Endothelial cell (in vitro differentiated cells): ENCODE measurements around the gene ETV6. TPM values are rescaled to one million over a fixed set of nuclear protein-coding genes. Genes with fewer than 3 reads are reported as not detected.

ENCODE experiments used
- DNase-seq: peaks from one replicate; pipeline ENCODE4 v3.0.0; 2021; ENCODE audit warnings: low spot score
- H3K27ac Mint-ChIP-seq: one replicate; pipeline ENCODE4 v1.8.0; 2021; ENCODE audit warnings: mixed read lengths, inconsistent platforms; ENCODE audit not compliant: unreplicated experiment
- H3K27me3 Mint-ChIP-seq: one replicate; pipeline ENCODE4 v1.8.0; 2021; ENCODE audit warnings: mild to moderate bottlenecking, moderate library complexity, mixed read lengths, inconsistent platforms; ENCODE audit not compliant: unreplicated experiment
- H3K36me3 Mint-ChIP-seq: one replicate; pipeline ENCODE4 v1.8.0; 2021; ENCODE audit warnings: mild to moderate bottlenecking, low read depth, mixed read lengths, inconsistent platforms; ENCODE audit not compliant: unreplicated experiment
- H3K4me1 Mint-ChIP-seq: one replicate; pipeline ENCODE4 v1.8.0; 2021; ENCODE audit warnings: mild to moderate bottlenecking, mixed read lengths, inconsistent platforms; ENCODE audit not compliant: unreplicated experiment
- H3K4me3 Mint-ChIP-seq: one replicate; pipeline ENCODE4 v1.8.0; 2021; ENCODE audit warnings: mild to moderate bottlenecking, mixed read lengths, inconsistent platforms; ENCODE audit not compliant: unreplicated experiment
- H3K9me3 Mint-ChIP-seq: one replicate; pipeline ENCODE4 v1.8.0; 2021; ENCODE audit warnings: mixed read lengths, inconsistent platforms; ENCODE audit not compliant: unreplicated experiment
- CTCF ChIP-seq: fragments of 200-600 bp; sonication (generic); IDR thresholded peaks from one replicate; pipeline ENCODE4 v1.5.0; 2021; ENCODE audit warnings: antibody characterized with exemption; ENCODE audit not compliant: unreplicated experiment
- total RNA-seq: library from RNA; stranded (reverse); fragmentation: NEBNext Ultra II Directional; extraction: Animal tissue kit (Norgen Biotek cat#: 25700); gene quantifications from one replicate; pipeline ENCODE4 v1.2.1, GENCODE V29; 2021; ENCODE audit not compliant: unreplicated experiment

The ETV6 gene
- total RNA-seq, 1 donor from 2014 or later = 98.7 TPM

GRCh38 chr12:11609045-11609444, 40.4 kb upstream of the ETV6 start:
- Mint-ChIP-seq H3K4me1 (peaks cover 45% of the 10 kb centered on the region), H3K36me3 (no peaks in the 10 kb centered on the region), H3K9me3 (no peaks in the 10 kb centered on the region), H3K27me3 (no peaks in the 10 kb centered on the region), H3K27ac (peak overlapping the region; percentile 61), H3K4me3 (no peak overlapping the region)
- no peak for DNase-seq
- TF ChIP-seq CTCF = no peak

GRCh38 chr12:11615481-11615880, 34.0 kb upstream of the ETV6 start:
- Mint-ChIP-seq H3K36me3 (no peaks in the 10 kb centered on the region), H3K27me3 (no peaks in the 10 kb centered on the region), H3K9me3 (no peaks in the 10 kb centered on the region), H3K4me1 (peaks cover 35% of the 10 kb centered on the region), H3K4me3 (no peak overlapping the region), H3K27ac (no peak overlapping the region)
- no peak for DNase-seq
- no peak for TF ChIP-seq CTCF

- Mint-ChIP-seq H3K27me3 (no peaks in the 10 kb centered on the region), H3K36me3 (no peaks in the 10 kb centered on the region), H3K9me3 (no peaks in the 10 kb centered on the region), H3K4me1 (peaks cover 32% of the 10 kb centered on the region), H3K27ac (no peak overlapping the region), H3K4me3 (no peak overlapping the region)
- TF ChIP-seq CTCF = no peak
- no peak for DNase-seq
Measured at GRCh38 chr12:11618046-11618445, 31.4 kb upstream of the ETV6 start.

GRCh38 chr12:11621797-11622423, 27.6 kb upstream of the ETV6 start:
- Mint-ChIP-seq H3K27me3 (no peaks in the 10 kb centered on the region), H3K4me1 (peaks cover 24% of the 10 kb centered on the region), H3K36me3 (no peaks in the 10 kb centered on the region), H3K4me3 (no peak overlapping the region), H3K9me3 (no peaks in the 10 kb centered on the region), H3K27ac (peak overlapping the region; percentile 67)
- DNase-seq = no peak
- TF ChIP-seq CTCF = no peak

GRCh38 chr12:11622876-11623281, 26.6 kb upstream of the ETV6 start:
- Mint-ChIP-seq H3K4me3 (no peak overlapping the region), H3K36me3 (no peaks in the 10 kb centered on the region), H3K4me1 (peaks cover 24% of the 10 kb centered on the region), H3K27ac (peak overlapping the region; percentile 7), H3K9me3 (no peaks in the 10 kb centered on the region), H3K27me3 (no peaks in the 10 kb centered on the region)
- DNase-seq = no peak
- no peak for TF ChIP-seq CTCF
